GM19043 (cell line): ENCODE data around the gene AMBRA1.
"Not testable (repeated sequence)": the region's sequence is repeated elsewhere in the genome, so short reads cannot be mapped to it uniquely, and the experiment has no call there.

Experiments used
- ATAC-seq: cut with Tn5 transposase; IDR thresholded peaks from one replicate; pipeline ENCODE4 v1.9.1; 2021; ENCODE audit warnings: low read depth; ENCODE audit not compliant: unreplicated experiment

The AMBRA1 gene

DNA sequence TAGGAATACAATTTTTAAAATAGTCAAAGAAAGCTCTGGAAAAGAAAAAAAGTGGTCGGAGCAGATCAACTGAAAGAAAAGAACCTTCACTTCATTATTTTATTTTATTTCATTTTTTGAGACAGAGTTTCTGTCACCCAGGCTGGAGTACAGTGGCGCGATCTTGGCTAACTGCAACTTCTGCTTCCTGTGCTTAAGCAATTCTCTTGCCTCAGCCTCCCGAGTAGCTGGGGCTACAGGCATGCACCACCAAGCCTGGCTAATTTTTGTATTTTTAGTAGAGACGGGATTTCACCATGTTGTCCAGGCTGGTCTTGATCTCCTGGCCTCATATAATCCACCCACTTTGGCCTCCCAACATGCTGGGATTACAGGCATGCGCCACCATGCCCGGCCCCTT is 74.9 kb downstream of the AMBRA1 start:
- not testable (repeated sequence) for ATAC-seq

DNA sequence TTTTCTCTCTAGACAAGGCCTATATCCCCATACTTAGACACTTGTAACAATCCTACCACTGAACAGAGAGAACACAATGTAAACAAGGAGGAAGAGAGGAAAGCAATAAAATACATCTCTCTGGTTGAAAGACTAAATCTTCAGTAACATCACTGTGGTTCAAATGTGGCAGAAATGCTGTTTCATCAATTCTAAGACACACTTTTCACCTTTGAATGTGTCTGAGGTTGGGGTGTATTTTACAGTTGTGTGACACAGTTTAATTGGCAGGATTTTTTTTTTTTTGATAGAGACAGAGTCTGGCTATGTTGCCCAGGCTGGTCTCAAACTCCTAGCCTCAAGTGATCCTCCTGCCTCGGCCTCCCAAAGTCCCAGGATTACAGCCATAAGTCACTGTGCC is 79.5 kb downstream of the AMBRA1 start:
- ATAC-seq, result no peak

DNA sequence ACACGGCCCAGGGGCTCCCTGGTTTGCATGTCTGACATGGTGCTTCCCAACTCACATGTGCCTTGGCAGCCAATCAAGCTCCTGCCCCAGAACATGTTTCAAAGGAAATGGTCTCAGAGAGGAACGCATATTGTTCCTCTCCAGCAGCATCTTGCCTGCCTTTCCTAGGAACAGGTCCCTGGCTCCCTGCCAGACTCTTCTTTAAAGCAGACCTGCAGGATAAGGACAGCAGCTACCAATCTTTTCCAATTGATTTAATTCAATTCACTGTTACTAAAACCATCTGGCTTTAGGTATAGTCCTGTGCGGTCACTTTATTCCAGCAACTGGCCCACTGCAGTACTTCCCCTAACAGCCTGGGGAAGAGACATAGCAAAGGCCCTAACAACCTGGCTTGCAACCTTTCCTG is 79.9 kb downstream of the AMBRA1 start:
- no peak for ATAC-seq

DNA sequence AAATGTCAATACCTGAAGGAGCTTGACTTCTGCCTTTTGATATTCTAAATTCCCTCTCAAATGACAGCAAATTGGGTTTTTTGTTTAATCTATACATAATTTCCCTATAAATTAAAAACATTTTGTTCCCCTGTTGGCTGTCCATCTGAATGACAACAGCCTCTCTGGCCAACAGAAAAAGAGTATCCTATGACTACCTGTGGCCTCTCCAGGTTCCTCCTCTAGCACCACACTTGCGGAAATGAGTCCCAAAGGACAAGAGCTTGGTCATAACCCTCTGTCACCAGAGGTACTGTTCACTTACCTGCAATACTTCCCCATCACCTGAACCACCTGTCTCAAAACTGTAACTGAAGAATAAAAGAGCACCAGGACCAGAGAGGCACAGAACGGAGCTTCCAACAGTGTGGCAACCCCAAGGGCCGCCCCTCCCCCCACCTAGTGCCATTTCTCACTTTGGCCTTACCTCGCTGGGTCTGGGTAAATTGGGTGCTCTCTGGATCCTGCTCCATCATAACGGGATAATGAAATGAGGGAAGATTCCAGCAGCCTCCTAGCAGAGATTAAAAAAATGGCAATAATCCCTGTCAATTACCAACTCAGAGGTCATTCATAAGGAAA is 81.5 kb downstream of the AMBRA1 start:
- ATAC-seq, result no peak

DNA sequence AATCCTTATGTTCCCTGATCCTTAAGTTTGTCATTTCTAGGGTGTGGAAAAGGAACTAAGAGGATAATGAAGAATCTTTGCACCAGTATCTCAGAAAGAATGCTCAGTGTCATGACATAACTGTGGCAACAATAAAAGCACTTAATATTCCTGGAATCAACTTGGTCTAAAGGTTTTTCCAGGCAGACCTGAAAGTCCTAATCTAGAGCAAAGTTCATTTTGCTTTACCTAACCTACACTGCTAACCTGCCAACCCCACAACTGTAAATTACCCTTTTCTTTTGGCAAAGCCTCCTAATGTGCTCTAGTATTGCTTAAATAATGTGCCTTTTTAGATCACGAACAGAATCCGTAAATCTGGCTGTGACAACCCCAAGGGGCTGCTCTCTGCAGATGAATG is 82.5 kb downstream of the AMBRA1 start:
- no peak for ATAC-seq

DNA sequence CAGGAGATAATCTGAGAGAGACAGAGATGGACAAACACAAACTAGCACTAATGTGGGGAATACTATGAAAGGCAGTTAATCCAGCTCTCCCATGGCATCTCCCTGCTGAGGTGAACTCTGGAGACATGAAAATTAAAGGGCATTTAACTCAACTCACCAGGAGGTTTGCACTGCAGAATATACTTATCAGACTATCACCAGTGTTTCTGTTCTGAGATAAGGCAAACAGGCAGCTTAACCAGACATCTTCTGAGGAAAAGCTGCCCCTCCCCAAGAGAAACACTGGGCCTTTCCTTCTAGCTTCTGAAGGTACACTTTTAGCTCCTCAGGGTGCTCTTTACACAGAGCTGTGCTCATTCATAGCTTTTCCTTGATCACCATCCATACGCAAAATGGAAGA is 85.5 kb downstream of the AMBRA1 start:
- ATAC-seq, result no peak

DNA sequence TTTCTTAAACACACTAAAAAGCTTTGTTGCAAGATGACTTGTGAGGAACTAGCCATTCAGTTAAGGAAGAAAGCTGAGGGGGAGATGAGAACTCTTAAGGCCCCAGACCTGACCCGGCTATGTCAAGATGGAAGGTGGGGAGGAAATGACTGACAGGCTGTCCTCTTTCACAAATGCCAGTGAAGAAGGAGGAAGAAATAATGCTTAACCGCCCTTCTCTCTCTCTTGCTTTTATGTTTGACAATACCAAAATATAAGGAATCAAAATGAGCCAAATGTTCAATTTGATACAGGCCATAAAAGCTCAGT is 87.4 kb downstream of the AMBRA1 start:
- ATAC-seq, result no peak

DNA sequence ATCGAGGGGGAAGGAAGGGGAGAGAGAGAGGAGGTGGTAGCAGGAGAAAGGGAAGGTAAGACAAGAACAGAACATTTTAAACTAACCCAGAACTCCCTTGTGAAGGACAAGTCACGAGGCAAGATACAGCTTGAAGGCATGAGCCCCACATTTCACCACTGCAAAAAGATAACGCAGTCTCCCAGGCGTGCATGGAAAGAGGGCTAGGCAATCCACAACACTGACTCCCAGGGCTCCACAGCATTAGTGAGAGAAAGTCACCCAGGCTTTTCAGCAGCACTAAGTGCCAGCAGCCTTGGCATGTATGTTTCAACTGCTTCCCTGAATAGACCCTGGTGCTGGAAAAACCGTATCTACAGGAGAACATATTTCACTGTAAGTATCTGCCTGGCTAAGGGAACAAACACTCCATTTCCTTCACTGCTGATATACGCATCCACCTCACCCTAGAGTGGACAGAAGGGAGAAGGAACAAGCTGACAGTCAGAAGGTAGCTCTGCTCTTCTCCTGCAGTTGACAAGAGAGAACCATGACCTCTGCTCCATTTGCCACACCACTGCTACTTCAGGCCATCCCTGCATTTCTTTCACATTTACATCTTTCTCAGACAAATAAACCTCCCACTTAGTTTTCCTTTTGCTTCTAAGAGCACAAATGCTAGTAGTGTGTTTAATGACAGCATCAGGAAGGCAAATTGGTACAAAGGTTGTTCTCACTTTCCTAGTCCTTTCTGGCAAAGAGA is 87.9 kb downstream of the AMBRA1 start:
- no peak for ATAC-seq

DNA sequence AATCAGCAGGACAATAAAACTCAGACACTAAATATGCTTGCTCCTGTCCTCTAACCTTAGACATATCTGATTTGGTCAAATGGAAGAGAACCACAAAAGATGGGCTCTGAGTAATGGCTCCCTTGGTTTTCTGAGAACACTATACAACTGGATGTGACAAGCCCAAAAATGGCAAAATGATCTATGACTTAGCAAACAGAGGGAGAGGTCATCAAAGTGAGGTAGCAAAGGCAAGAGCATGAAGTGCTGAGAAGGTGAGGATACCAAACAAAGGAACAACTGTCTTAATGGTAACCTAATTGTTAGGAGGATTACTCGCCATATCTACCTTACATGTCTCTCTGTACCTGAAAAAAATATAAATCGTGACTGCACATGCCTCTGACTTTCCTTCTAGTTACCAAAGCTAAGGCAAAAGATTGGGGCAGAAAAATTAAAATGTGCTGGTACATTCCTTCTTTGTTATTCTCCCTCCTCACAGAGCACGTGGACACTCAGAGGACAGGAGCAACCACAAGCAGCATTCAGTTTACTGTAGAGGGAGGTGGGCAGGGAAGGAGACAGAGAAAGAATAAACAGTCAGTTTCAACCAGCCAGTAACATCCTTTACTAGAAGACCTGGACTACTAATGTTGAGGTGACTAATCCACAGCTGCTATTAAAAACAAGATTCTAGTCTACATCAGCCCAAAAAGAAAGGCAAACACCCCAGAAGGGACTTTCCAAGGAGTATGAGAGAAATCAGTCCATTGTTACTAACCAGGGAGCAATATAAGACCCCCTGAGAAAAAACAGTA is 88.8 kb downstream of the AMBRA1 start:
- no peak for ATAC-seq

DNA sequence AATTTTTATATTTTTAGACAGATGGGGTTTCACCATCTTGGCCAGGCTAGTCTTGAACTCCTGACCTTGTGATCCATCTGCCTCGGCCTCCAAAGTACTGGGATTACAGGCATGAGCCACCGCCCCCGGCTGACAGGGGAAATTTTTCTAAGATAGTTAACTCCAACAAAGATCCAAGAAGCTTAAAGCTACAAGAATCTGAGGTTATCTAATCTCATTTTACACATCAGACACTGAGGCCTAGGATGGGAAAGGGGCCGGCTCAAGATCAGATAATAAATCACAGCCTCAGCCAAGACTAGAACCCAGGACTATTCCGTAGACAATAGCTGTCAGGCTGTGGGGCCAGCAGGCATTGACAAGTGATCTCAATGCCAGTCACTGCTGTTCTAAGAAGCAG is 94.0 kb downstream of the AMBRA1 start:
- no peak for ATAC-seq

DNA sequence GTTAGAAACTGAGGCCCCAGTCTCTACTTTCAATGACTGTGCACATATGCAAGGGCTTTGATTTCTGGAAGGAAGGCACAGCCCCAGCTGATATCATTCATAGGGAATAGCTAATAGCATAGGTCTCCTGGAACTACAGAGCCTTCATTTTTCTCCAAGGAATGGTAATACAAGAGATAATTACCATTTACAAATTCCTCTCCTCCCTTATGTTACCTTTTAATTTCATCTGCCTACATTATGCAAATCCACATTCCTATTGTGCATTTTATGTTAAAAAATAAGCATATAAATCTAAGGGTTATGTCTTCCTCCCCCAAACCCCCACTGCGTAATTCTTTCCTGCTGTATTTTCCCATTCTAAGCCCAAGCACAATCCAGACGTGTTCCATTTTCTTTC is 94.9 kb downstream of the AMBRA1 start:
- ATAC-seq, result no peak

DNA sequence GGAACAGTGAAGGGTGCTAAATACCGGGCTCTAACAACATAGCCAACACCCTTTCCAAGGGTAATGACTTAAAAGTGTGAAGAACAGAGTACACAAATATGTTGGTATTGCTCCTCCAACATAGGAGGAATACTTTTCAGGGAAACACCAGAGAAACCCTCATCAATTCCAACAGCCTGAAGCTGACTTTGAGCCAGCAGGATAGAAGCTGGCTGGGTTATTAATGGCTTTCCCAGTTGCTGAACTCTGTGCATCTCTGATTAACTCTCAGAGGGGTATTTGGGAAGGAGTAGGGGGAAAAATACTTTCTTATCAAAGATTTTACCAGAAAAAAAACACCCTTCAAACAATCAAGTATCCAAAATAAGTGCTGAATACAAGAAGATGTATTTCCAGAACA is 95.6 kb downstream of the AMBRA1 start:
- ATAC-seq, result no peak

DNA sequence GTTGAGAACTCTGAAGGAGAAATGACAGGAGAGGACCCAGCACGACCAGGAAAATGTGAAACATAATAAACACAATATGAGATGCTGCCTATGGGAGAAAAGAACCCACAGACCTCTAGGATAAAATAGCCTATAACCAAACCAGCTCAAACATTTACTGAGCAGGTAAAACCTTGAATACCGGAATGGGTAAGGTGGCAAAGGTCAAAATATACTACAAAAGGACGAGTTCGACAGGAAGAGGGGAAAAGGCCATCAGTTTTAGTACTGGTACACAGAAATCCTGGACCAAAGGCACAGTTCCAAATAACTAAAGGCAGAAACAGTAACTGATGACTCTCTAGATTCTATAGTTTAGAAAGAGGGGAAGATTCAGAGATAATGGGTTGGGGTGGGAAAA is 96.3 kb downstream of the AMBRA1 start:
- no peak for ATAC-seq

DNA sequence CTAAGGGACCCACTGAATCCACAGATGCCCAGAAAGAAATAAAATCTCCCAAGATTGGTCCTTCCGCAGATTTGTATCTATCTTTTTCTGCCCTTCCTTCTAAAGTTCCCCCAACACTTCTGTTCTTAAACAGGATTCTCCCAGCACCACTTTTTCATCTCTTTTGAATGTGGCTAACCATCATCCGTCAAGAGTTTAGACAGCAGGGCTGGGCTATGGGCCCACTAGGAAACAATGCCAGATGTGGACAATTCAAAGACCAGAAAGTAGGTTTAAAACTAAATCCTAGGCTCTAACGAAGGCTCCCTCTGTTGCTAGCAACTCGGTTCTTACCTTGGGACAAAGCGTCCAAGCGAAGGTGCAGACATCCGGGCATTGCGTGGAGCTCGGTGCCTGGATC is 100.0 kb downstream of the AMBRA1 start:
- ATAC-seq, result no peak

DNA sequence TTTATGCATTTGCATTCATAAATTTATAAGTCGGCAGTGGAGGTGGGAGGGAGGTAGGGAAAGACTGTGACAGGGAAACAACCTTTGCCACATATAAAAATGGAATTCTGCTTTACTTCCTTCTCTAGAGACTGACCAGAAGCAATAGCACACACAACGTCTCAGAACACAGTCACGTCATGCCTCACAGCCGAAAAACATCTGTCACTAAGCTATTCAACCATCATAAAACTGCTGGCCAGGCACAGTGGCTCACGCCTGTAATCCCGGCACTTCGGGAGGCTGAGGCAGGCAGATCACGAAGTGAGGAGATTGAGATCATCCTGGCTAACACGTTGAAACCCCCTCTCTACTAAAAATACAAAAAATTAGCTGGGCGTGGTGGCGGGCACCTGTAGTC is 101.3 kb downstream of the AMBRA1 start:
- no peak for ATAC-seq

DNA sequence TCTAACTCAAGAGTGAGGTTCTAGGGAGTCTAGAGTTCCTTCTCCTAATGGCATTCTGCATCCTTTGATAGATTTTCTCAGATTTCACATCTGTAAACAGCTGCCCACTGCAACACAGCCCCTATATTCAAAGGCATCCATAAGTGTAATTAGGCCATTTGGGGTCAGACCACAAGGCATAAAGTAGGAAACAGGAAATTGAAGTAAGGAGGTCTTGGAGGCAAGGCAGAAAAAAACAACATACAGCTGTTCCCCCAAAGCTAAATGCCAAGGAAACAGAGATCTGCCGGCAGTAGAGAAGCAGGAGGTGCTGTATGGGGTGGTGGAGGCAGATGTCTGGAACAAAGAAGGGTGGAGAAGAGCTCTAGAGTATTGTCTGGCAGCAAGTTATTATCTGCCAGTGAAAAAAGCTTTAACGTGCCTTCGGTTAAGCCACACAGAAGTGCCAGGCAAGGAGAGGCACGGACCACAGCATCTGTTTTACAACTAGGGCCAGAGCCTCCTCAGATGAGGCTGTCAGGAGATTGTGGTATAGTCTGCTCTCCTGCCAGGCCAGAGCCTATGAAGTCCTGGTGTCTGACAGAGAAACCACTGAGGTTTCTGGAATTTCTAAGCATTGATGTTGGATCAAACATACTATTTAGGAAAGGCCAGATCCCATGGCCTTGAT is 102.0 kb downstream of the AMBRA1 start:
- no peak for ATAC-seq

DNA sequence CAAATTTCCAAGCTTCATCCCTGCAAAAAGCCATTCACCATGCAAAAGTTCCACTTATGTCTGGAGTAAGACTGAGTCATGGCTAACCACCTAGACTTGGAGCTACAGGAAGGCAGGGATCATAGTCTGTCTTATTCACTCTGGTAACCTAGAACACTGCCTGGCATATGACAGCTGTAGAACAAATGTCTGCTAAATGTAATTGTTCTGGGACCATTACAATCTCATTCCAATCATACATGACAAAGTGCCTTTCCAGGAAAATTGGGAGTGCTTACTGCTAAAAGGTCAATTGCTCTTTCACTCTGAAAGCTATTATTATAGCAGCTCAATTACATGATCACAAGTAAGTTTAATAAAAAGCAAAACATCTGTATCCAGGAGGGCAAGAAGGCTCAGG is 103.2 kb downstream of the AMBRA1 start:
- ATAC-seq, result no peak

DNA sequence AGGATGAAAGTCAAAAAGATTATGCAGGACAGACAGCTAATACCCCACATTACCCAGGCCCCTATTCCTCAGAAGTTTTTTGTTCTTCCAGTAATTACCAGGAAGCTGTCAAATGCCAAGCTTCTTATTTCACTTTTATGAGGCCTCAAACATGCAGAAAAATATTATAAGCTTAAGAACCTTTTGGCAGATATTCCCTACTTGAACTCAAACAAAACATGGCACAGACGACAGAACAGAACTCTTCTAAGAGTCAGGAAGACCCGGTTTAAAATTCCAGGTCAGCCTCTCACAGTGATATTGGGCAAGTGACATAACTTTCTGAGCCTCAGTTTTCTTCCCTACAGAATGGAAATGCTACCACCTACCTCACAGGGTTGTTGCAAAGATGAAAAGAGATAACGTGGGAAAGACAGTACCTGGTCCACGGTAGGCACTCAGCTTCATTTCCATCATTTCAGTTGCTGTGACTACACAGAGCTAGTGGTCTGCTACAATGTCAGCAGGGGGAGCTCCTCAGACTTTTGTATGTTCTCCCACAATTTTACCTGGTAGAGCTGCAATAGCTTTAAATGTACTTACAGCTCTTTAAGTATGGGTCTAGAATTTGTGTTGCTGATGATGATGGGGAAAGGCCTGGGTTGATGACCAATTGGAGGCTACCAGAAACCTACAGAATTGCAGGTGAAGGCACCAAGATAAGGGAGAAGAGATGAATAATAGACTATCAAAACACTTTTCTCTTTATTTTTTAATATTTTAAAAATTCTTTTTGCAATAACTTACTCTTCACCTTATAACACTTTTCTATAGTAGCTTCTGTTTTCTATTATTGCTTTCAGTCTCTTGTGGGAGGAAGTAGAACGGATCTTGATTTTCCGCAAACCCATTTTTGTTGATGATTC is 103.9 kb downstream of the AMBRA1 start:
- no peak for ATAC-seq

DNA sequence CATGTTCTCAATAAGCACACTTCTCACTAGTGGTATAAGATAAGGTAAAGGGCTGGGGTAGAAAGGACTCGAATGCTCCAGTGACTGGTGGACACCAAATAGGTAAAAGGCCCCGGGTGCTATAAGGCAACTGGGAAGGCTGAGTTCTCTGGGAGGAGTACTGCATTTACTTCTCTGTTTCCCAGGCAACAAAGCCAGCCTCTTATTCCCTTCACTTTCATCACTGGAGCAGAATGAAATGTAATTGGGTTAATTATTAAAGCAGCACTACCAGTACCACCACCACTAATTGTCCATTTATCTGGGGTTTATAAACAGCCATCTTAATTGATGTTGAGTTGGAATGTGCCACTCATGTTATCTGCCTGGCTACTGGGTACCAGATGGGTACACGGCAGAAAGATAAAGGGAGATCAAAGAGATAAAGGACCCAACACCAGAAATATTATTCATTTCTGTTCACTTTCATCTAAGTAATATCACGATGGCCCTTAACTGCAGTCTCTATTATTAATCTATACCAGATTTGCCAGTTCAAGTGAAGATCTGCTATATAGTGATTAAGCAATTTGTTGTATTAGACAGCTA is 107.9 kb downstream of the AMBRA1 start:
- ATAC-seq, result no peak

DNA sequence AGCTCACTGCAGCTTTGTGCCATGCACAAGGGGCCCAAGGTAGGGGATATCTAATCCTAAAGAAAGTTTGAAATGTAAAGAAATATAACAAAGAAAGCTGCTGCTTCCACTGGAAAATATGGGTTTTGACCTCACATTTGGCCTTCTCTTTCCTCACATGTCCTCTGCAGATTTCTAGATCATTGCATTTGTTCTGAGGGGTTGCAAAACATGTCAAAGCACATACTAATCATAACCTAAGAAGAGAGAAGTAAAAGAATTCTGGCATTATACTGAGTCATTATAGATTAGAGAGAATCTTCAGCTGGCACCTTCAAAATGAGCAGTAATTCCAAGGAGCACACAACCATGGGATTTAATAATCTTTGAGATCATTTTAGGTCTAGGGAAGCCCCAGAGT is 109.7 kb downstream of the AMBRA1 start:
- ATAC-seq, result no peak
